ENCODE measurements around the gene DEFB108B. TPM values are rescaled to one million over a fixed set of nuclear protein-coding genes. Genes with fewer than 3 reads are reported as not detected.
A peak's percentile ranks its signal among the peaks of the same experiment; 100 is the strongest.
"Not testable (repeated sequence)": the region's sequence is repeated elsewhere in the genome, so short reads cannot be mapped to it uniquely, and the experiment has no call there.

DEFB108B gene, protein sequence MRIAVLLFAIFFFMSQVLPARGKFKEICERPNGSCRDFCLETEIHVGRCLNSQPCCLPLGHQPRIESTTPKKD
- not detected in 2 replicates for total RNA-seq (2014; rRNA removed; shearing (Covaris generic); ENCODE audit: low replicate concordance)

DNA sequence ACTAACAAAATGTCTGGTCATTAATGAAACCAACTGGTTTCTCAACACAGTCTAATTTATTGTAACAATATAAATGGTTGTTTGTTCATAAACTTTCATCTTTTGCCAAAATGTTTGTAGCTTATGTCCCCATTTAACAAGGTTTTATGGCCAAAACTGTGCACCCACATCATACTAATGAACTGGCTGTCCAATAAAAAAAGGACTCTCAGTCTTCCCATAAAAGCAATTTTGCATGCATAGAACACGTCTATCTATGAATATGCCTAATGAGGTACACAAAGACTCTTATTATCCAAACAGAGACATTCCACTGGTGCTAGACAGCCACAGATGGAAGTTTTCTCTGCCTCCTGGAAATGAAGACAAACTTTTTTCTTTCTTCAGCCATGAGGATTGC, at the start of gene DEFB108B:
Gene DEFB108B (plus strand): TSS at position 390 of the 400 bp plus-strand sequence. CDS start 0 bp downstream, at position 390.
- in situ Hi-C loops (cut with HindIII; ENCODE audit: low pct_unique_long_range_greater_than_20kb, low sequenced_read_pairs); DNase-seq (ENCODE audit: low read depth): not testable (repeated sequence)

DNA sequence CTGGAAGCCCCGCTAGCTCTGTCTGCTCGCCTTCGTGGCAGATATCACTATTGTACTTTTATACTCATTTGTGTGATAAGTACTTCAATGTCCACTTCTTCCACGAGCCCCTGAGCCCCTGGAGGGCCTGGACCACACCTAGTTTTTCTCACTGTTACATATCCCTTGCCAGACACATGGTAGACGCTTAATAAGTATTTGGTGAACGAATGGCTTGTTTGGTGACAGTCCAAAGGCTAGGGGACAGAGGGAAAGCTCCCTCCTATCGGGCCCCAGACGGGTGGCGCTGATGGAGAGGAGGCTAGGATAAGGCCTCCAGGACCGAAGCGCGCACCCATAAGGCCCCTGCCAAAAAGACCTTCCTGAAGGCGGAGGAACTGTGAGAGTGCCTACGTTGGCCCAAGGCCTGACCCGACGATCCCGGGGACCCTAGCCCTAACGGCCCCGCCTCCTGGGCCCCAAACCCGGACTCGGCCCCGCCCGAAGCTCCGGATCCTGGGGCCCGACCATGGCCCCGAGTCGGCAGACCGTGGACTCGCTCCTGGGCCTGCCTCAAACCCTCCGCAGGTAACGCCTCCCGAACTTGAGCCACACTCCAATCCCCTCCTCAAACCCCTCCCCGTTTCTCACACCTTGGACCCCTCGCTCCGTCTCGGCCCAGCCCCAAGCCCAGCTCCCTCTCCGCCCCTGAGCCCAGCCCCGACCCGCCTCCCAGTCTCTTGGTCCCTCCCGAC, 46.7 kb upstream of the DEFB108B start:
- peak; percentile 83 for DNase-seq (ENCODE audit: low read depth)

DNA sequence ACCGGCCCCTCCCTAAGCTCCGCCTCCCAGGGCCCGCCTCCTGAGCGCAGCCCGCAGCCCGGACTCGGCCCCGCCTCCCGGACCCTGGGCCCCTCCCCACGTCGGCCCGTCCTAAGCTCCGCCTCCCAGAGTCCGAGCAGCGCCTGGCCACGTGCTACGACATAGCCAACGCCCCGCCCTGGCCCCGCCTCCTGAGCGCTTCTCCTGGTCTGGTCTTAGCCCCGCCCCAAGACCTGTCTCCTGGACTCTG, 46.2 kb upstream of the DEFB108B start:
- in situ Hi-C loops (cut with HindIII; ENCODE audit: low pct_unique_long_range_greater_than_20kb, low sequenced_read_pairs); DNase-seq (ENCODE audit: low read depth): not testable (repeated sequence)

More for the DNA sequence above, 46.7 kb upstream of the DEFB108B start:
- in situ Hi-C loops (cut with HindIII; ENCODE audit: low pct_unique_long_range_greater_than_20kb, low sequenced_read_pairs): not testable (repeated sequence)

DNA sequence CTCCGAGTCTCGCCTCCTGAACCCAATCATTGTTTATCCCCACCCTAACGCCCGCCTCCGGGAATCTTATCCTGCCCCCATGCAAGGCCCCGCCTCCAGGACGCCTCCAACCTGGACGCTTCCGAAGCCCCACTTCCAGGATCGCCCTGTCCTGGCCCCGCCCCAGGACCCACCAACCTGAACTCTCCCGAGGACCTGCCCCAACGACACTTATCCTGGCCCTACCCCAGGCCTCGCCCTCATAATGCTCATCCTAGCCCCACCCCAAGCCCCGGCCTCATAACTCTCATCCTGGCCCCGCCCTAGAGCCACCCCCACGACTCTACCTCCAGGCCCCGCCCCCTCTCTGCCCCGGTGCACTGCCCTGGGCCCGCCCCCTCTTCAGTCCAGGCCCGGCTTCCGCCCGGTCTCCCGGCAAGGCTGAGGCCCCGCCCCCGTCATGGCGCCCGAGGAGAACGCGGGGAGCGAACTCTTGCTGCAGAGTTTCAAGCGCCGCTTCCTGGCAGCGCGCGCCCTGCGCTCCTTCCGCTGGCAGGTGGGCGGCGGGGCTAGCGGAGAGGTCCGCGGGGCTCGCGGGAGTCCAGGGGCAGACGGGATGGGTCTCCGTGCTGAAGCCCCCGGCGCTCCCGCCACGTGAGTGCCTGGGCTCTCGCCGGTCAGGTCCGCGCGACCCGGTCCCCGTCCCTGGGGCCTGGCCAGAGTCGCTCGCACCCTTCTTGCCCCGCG, 45.7 kb upstream of the DEFB108B start:
- in situ Hi-C loops (cut with HindIII; ENCODE audit: low pct_unique_long_range_greater_than_20kb, low sequenced_read_pairs): no loop called here

DNA sequence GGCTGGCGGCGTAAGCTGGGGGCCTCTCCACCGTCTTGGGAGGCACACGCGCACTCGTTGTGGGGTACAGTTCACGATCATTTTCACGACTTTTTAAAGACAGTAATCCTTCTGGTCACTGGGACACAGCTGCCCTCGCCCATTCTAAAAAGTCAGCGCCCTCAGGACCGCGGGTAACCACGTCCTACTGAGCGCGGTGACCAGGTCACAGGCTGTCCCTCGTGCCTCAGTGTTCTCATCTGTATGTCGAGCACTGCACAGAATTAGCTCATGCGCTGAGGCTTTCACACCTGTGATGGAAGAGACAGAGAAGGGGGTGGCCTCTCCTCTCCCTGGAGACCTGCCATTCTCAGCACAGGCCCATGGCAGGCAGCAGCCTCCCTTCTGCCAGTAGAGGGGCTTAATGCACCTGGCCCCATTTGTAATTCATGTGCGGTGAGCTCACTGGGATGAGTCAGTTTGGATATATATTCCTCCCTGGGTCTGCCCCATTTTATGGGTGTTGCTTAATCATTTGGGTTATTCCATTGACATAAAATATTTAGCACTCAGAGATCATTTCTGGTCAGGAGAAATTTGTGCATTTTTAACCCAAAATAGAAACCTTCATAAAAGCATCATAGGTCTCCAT, 45.1 kb upstream of the DEFB108B start:
- in situ Hi-C loops (cut with HindIII; ENCODE audit: low pct_unique_long_range_greater_than_20kb, low sequenced_read_pairs): not testable (repeated sequence)
- peak; percentile 40 for DNase-seq (ENCODE audit: low read depth)

More for the DNA sequence above, 45.7 kb upstream of the DEFB108B start:
- peak; percentile 98 for DNase-seq (ENCODE audit: low read depth)

DNA sequence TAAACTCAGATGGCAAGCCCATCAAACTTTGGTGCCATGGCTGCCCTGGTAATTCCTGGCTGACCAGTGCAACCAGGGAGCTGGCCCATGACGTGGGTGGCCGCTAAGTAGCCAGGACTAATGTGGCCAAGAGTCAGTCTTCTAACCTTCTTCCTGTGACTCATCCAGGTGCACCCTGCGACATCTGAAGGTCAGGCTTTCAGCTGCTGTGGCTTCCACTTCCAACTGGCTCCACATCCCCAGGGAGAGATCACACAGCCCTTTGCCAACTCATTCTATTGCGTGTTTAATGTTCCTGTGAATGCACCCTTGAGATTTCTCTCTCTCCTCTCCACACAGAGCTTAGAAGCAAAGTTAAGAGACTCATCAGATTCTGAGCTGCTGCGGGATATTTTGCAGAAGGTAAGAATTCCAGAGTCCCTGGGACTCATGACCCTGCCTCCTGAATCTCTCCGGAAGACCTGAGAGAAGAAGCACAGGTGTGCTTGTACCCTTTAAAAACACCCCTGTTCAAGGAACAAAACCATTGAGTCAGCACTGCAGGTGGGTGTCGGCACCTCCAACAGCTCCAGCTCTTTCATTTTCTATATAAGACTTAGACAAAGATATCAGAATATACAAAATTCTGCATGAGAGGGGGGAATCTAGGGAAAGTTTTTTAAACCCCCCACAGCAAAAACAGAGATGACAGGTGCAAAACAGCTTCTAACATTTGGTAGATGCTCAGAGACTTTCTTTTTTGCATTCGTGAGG, 43.4 kb upstream of the DEFB108B start:
- in situ Hi-C loops (cut with HindIII; ENCODE audit: low pct_unique_long_range_greater_than_20kb, low sequenced_read_pairs): not testable (repeated sequence)
- DNase-seq (ENCODE audit: low read depth): peak; percentile 35

DNA sequence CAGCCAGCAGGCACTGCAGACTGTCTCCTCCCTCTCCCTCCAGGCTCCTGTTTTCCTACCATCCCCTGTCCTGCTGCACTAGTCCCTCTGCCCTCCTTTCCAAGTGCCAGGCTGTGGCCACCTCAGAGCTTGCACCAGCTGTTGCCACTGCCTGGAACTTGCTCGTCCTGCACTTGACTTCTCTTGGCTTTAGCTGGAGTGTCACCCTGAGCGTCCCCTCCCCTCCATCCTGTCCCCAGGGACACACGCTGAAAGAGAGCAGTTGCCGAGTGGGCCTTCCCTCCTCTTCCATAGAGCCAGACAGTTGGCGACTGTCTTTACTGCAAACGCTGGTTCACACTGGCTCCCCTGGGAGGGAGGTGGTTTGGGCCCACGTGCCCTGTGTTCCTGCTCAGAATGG, 41.9 kb upstream of the DEFB108B start:
- DNase-seq (ENCODE audit: low read depth); in situ Hi-C loops (cut with HindIII; ENCODE audit: low pct_unique_long_range_greater_than_20kb, low sequenced_read_pairs): not testable (repeated sequence)

DNA sequence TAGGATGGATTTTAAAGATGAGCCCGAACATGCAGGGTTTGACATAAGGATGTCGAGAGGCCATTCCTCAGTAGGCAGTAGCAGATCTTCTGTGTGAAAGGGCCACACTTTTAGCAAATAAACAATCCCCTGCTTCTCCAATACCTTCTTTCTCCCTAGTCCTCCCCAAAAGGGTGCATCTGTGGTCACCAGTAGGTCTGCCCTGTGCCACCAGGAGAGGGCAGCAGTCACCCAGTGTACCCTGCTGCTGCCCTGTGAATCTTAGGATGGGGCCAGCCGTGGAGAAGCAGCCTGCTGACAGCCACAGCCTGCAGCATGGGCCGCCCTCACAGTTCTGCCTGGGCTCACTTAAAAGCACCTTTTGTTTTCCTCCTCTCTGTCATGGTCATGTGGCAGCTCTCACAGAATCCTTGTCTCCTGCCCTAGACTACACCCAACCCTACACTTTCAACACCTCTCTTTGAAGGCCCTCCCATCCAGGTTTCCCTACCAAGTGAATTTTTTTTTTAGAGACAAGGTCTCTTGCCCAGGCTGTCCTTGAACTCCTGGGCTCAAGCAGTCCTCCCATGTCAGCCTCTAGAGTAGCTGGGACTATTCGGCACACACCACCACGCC, 40.3 kb upstream of the DEFB108B start:
- DNase-seq (ENCODE audit: low read depth): peak; percentile 53
- in situ Hi-C loops (cut with HindIII; ENCODE audit: low pct_unique_long_range_greater_than_20kb, low sequenced_read_pairs): not testable (repeated sequence)

DNA sequence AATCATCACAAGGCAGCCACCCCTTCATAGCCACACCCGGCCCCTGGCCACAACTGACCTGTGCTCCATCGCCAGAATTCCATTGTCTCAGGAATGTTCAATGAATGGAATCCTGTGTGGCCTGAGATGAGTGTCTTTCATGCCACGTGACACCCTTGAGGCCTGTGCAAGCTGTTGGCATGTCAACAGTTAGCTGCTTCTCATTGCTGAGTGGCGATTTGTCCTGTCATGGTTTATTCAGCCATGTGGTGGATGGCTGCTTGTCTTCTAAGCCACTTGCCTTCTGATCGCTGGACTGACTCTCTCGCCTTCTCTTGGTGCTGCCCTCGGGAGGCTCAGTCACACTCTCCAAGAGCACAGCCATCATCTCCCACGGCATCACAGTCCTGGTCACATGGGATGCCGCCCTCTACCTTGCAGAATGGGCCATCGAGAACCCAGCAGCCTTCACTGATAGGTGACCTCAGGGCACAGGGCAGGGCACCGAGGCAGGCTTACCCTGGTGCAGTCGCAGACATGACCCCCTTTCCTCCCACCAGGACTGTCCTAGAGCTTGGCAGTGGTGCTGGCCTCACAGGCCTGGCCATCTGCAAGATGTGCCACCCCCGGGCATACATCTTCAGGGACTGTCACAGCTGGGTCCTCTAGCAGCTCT, 38.5 kb upstream of the DEFB108B start:
- in situ Hi-C loops (cut with HindIII; ENCODE audit: low pct_unique_long_range_greater_than_20kb, low sequenced_read_pairs): not testable (repeated sequence)
- DNase-seq (ENCODE audit: low read depth): peak; percentile 79

DNA sequence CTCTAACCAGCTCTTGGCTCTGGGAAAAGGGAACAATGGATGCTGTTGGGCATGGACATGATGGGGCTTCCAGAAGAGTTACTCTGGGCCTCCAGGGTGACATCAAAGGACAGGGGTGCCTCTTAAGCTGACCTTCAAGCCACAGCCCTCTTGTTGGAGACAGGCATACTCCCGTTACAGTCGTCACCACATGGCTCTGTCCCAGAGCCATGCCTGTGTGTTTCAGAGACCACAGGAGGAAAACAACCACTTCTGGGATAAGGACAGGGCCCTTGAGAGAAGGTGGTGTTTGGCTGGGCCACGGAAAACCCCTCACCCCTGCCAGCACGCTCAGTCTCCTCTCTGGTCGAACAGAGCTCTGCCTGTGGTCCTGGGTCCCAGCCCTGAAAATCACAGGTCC, 37.8 kb upstream of the DEFB108B start:
- in situ Hi-C loops (cut with HindIII; ENCODE audit: low pct_unique_long_range_greater_than_20kb, low sequenced_read_pairs); DNase-seq (ENCODE audit: low read depth): not testable (repeated sequence)

DNA sequence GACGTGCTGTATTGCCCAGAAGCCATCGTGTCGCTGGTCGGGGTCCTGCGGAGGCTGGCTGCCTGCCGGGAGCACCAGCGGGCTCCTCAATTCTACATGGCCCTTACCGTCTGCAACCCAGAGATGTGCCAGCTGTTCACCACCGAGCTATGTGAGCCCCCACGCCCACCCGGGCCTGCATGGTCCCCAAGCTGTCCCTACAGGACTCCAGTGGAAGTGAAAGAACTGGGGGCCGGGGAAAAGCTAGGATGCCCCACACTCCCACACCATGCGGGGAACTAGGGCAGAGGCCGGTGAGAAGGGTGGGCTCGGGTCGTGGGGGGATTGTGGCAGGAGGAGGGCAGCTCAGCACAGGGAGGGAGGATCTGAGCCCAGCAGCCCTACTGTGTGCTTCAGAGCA, 37.0 kb upstream of the DEFB108B start:
- in situ Hi-C loops (cut with HindIII; ENCODE audit: low pct_unique_long_range_greater_than_20kb, low sequenced_read_pairs); DNase-seq (ENCODE audit: low read depth): not testable (repeated sequence)

DNA sequence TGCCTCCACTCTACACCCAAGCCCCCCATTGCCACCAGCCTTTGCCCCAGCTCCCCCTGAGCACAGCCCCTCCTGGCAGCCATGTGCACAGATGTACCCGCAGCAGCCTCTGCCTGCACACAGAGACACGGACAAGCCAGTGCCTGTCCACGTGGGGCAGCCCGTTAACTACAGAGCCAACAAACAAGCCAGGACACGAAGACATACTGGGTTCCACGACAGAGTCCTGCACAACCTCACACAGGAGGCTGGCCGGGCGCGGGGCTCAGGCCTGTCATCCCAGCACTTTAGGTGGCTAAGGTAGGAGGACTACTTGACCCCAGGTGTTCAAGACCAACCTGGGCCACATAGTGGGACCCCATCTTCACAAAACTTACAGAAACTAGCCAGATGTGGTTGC, 36.2 kb upstream of the DEFB108B start:
- in situ Hi-C loops (cut with HindIII; ENCODE audit: low pct_unique_long_range_greater_than_20kb, low sequenced_read_pairs); DNase-seq (ENCODE audit: low read depth): not testable (repeated sequence)

DNA sequence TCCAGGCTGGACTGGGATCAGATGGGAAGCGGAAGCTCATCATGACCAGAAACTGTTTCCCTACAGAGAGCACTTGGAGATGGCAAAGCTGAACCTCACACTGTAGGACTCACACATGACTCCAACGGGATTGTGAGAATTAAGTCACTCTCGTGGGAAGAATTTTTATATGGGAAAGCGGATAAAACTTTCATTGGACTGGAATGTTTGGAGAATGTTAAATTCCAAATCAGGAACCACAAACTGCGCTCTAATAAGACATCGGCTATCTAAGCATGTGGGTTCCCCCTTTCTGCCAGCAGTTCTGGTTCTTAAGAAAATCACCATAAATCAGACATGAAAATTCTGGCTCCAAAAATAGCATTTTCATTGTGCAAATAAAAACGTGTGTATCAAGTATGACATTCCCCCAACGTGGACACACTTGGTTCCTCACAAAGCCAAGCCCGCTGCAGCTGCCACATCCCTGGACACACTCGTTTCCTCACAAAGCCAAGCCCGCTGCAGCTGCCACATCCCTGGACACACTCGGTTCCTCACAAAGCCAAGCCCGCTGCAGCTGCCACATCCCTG, 33.4 kb upstream of the DEFB108B start:
- in situ Hi-C loops (cut with HindIII; ENCODE audit: low pct_unique_long_range_greater_than_20kb, low sequenced_read_pairs); DNase-seq (ENCODE audit: low read depth): not testable (repeated sequence)

DNA sequence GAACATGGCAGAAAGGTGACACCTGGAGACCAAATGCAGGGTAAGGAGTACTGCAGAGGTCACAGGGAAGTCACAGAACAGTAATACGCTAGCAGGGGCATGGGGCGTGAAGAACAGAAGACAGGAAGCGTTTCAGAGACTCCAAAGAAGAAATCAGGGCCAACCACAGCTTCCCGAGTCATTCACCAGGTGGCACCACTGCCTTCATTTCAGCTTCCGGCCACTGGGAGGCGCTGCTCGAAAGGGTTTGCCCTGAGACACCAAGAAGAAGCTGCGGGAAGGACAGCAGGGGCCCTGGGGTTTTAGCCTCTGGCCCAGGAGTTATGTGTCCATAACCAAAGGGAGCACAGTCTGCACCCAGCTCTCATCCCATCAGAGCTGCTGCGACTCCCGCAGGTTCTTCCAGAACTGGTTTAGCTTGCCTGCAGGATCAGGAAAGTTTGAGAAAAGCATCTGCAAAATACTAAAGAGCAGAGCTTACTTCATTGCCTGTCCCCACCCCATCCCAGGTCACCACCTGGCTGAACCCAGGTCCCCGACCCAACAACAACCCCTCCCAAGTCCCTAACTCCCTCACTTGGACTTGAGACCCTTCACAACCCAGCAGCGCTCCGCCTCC, 32.6 kb upstream of the DEFB108B start:
- DNase-seq (ENCODE audit: low read depth): peak; percentile 59
- in situ Hi-C loops (cut with HindIII; ENCODE audit: low pct_unique_long_range_greater_than_20kb, low sequenced_read_pairs): not testable (repeated sequence)

DNA sequence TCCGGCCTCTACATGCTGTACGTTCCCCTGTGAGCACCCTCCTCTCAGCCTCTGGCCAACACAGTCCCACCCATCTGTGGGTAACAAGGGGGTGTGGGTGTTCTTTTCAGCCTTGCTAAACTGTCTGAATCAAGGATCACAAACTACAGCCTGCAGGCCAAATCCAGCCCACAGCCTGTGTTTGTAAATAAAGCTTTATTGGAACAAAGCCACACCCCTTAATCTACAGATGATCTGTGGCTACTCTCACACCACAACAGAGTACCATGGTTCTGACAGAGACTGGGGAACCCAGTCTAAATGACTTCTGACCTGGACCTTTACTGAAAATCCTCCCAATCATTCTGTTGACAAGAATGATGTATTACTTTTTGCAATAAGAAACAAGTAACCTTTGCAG, 32.0 kb upstream of the DEFB108B start:
- in situ Hi-C loops (cut with HindIII; ENCODE audit: low pct_unique_long_range_greater_than_20kb, low sequenced_read_pairs); DNase-seq (ENCODE audit: low read depth): not testable (repeated sequence)

DNA sequence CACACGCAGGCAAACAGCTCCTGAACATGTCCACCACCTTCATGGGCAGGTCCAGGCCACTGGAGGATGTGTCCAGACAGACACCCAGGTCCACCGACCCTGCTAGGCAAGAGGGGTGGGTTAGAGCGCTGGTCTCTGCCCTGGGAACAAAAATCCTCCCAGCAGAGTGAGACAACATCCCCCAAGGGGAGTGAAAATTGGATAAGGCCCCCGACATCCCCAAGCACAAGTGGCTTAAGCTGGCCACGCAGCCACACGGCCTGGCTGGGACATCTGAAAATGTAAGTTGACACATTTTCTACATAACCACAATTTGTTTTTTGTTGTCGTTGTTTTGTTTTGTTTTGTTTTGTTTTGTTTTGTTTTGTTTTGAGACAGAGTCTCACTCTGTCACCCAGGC, 30.1 kb upstream of the DEFB108B start:
- in situ Hi-C loops (cut with HindIII; ENCODE audit: low pct_unique_long_range_greater_than_20kb, low sequenced_read_pairs); DNase-seq (ENCODE audit: low read depth): not testable (repeated sequence)

Measured in Caki2 (cell line).